NCI-H460 (cell line): ENCODE data around the gene EPHX1. TPM values are rescaled to one million over a fixed set of nuclear protein-coding genes. Genes with fewer than 3 reads are reported as not detected.
A peak's percentile ranks its signal among the peaks of the same experiment; 100 is the strongest.
"Not testable (repeated sequence)": the region's sequence is repeated elsewhere in the genome, so short reads cannot be mapped to it uniquely, and the experiment has no call there.

Source experiments
- DNase-seq: peaks from one replicate; pipeline ENCODE4 v3.0.0-alpha.2; 2016; ENCODE audit warnings: low read depth; ENCODE audit errors: extremely low read depth
- total RNA-seq: library from RNA; depleted of rRNA; stranded (reverse); fragments of >200 nt; shearing (Covaris generic); gene quantifications from 2 replicates; pipeline ENCODE4 v1.2.3, GENCODE V29; 2014

EPHX1 gene
- total RNA-seq, 1 experiment from 2014 or later: 163 TPM

DNA sequence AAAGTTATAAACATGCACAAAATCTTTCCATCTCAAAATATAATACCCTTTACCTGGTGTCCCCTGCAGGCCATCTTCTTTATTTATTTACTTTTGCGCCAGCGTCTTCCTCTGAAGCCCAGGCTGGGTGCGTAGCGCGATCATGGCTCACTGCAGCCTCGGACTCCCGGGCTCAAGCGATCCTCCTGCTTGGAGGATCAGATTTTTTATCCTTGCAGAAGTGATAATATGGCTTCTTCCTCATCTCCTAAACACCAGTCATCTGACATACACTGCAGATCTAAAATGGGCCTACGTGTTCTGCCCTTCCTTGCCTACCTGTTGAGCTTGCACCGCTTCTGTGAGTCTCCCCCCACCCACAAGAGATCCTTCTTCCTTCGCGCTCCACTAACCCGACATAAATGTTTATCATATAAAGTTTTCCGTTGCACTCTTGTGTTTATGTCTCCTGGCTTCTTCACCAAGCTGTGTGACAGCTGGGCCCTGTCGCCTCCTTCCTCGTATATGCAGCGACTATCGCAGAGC lies 32.8 kb upstream of the EPHX1 start:
- DNase-seq: peak; percentile 6

DNA sequence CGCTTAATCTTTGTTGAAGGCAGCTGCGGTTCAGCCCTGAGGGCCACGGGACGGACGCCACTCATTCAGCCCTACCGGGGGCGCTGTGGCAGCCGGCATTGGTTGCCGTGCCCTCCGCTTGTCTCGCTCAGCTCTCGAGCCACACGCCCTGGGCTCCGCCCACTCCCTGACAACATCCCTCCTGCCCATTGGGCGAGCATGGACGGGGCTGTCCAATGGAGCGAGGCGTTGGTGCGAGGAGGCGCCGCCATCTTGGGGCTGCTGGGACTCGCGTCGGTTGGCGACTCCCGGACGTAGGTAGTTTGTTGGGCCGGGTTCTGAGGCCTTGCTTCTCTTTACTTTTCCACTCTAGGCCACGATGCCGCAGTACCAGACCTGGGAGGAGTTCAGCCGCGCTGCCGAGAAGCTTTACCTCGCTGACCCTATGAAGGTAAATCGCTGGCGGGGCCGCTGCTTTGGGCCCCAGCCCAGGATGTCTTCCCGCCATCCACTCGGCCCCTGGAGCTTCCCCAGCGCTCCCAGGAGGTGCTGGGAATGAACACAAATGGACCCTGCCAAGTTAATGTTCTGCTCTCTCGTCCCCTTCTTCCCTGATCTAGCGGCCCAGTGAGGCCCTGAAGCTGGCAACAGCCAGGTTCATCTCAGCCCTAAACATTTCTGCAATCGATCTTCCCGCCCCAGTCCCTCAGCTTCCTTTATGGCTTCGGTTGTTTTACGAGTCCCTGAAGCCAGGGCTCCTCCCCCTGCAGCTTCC lies 32.2 kb upstream of the EPHX1 start, which contains the start of gene SRP9:
Gene SRP9, plus strand, starts transcription at position 244 of the 754 bp plus-strand sequence. Its CDS starts 115 bp downstream, at position 359.
- peak; percentile 100 for DNase-seq

DNA sequence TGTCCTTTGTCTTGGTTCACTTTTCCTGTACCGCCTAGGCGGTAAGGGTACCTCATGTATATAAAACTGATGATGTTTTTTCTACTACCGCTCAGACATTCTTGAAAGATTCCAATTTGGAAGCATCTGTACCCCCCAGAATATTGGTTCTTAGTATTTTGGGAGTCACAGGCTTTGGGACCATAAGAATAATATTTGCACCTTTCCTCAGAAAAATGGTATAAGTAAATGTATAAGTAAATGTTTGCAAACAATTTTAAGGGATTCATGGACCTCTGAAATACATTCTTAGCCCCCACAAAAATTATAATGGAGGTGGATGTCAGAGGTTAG lies 31.6 kb upstream of the EPHX1 start:
- DNase-seq: no peak

DNA sequence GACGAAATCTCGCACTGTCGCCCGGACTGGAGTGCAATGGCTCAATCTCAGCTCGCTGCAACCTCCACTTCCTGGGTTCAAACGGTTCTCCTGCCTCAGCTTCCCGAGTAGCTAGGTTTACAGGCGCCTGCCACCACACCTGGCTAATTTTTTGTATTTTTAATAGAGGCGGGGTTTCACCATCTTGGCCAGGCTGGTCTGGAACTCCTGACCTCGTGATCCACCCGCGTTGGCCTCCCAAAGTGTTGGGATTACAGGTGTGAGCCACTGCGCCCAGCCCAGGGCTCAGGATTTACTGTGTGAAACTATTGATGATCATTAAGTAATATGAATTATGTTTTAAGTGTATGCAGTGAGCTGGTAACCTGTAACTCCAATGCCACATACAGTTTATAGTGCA lies 30.8 kb upstream of the EPHX1 start:
- not testable (repeated sequence) for DNase-seq

DNA sequence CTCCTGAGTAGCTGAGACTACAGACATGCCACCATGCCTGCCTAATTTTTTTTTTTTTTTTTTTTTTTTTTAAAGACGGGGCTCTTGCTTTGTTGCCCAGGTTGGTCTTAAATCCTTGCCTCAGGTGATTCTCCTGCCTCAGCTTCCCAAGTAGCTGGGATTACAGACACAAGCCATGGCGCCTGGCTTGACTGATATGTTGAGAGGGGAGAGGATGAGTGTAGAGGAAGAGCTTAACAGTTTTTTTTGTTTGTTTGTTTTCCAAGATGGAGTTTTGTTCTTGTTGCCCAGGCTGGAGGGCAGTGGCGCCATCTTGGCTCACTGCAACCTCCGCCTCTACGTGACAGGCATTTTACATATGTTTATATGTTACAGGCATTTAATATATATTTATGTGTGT lies 29.8 kb upstream of the EPHX1 start:
- no peak for DNase-seq

DNA sequence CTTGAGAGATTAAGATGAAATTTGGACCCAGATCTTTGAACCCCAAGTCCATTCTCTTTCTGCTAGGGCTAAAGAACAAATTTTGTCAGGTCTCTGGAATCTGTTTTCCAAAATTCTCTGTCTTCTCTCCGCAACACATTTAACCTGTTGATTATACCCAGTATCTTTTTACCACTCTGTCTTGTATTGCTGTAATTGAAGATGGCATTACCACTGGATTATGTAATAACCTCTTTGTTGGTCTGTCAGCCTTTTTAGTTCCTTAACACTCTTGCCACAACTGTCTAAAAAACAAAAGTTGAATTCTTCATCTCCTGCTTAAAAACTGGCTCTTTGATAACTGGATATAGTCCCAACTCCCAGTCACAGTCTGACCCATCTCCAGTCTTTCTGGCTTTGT lies 29.3 kb upstream of the EPHX1 start:
- DNase-seq: no peak

DNA sequence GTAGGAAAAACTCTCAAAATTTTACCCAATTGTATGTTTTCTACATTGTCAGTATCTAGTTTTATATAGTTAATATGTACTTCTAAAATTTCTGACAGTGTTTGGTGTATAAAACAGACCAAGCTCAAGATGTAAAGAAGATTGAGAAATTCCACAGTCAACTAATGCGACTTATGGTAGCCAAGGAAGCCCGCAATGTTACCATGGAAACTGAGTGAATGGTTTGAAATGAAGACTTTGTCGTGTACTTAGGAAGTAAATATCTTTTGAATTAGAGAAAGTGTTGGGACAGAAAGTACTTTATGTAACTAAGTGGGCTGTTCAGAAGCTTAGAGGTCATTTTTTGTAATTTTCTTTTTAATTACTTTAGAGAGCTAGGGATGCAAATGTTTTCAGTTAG lies 20.8 kb upstream of the EPHX1 start:
- DNase-seq: not testable (repeated sequence)

DNA sequence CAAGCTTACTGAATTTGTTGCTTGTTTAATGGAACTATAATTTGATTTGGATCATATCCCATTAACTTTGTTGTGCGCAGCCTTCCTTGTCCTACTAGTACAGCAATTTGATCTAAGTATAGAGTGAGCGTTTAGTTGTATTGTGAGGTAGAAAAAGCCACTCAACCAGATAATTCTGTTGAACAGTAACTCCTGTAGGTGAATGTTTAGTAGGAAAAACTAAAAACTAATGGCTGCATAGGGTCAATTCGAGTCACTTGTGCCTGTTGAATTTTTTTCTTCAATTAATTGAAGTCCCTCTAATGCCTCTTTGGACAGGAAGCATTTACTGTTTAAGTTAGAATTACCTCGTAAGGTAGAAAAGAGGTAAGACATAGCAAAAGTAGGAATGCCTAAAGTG lies 15.0 kb upstream of the EPHX1 start:
- no peak for DNase-seq

DNA sequence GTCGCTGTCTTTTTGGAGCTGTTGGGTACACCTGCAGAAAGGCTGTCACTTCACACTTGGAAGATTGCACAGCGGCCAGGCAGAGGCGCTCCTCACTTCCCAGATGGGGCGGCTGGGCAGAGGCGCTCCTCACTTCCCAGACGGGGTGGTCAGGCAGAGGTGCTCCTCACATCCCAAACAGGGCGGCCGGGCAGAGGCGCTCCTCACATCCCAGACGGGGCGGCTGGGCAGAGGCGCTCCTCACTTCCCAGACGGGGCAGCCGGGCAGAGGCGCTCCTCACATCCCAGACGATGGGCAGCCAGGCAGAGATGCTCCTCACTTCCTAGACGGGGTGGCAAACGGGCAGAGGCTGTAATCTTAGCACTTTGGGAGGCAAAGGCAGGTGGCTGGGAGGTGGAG lies 13.8 kb upstream of the EPHX1 start:
- DNase-seq: not testable (repeated sequence)

DNA sequence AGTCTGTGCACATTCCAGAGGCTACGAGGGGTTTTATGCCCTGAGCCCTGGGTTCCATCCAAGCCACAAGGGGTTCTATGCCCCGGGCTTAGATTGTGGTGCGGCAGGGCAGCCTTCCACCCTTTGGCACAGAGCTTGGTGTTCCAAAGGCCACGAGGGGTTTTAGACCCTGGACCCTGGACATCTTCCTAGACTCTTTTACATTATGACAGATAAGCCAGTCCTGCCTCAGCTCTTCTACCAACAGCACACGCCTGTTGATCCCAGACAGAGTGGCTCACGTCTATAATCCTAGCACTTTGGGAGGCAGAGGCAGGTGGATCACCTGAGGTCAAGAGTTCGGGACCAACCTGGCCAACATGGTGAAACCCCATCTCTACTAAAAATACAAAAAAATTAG lies 8.8 kb upstream of the EPHX1 start:
- DNase-seq: not testable (repeated sequence)

DNA sequence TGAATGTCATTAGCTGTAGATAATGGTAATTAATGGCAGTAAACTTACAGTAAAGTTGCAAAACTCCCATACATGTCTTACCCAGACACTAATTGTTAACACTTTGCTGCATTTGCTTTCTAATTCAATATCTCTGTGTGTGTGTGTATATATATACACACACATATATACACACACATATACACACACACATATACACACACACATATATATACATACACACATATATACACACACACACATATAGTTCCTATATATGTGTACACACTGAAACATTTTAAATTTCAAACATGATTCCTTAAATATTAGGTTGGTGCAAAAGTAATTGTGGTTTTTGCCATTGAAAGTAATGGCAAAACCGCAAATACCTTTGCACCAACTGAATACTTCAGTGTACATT lies 3.7 kb upstream of the EPHX1 start:
- DNase-seq: no peak

DNA sequence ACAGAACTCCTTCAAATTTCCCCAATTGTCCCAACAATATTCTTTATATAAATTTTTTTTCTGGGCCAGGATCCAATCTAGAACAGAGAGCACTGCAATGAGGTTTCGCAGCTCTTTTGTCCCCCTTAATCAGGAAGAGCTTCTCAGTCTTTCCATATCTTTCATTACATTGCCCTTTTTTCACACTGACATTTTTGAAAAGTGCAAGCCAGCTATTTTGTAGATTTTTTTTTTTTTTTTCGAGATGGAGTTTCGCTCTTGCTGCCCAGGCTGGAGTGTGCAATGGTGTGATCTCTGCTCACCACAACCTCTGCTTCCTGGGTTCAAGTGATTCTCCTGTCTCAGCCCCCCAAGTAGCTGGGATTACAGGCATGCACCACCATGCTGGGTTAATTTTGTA lies 3.2 kb upstream of the EPHX1 start:
- DNase-seq: not testable (repeated sequence)

DNA sequence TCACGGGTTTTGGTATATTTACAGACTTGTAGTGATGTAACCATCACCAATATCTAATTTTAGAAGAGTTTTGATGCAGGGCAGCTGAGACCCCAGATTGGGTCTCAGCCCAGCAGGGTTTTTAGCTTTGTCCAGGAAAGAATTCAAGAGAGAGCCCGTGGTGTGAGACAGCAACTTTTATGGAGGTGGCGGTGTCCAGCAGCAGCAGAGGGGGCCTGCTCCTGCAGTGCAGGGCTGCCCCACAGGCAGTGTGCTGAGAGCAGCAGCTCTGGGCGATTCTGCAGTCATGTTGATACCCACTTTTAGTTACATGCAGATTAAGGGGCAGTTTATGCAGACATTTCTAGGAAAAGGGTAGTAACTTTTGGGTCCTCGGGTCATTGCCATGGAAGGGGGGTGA lies 1.8 kb upstream of the EPHX1 start:
- no peak for DNase-seq

DNA sequence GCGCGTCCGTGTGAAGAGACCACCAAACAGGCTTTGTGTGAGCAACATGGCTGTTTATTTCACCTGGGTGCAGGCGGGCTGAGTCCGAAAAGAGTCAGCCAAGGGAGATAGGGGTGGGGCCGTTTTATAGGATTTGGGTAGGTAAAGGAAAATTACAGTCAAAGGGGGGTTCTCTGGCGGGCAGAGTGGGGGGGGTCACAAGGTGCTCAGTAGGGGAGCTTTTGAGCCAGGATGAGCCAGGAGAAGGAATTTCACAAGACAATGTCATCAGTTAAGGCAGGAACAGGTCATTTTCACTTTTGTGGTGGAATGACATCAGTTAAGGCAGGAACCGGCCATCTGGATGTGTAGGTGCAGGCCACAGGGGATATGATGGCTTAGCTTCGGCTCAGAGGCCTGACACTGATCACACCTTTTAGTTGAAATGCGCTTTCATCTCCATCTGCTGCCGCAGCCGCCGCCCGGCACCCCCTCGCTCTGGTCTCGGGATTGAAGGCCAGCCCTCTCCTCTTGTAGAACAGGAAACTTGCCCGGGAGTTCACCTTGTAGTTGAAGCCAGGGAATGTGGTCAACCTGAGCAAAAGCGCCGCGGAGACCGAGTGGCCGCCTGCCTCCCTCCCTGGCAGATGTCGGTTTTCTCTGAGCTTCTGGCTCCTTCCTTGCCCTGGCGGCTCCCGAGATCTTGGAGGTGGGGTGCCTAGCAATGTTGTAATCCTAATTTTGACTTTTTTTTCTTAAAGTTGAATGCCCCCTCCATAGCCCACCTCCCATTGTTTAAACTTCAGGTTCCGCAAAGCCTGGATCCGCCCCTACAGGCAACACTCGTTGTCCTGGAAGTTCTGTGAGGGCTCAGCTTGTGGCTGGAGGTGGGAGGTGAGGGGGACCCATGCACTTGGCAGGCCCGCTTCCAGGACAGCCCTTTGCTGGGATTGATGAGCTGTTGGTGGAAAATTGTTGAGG lies 935 bp downstream of the EPHX1 start:
- DNase-seq: not testable (repeated sequence)

DNA sequence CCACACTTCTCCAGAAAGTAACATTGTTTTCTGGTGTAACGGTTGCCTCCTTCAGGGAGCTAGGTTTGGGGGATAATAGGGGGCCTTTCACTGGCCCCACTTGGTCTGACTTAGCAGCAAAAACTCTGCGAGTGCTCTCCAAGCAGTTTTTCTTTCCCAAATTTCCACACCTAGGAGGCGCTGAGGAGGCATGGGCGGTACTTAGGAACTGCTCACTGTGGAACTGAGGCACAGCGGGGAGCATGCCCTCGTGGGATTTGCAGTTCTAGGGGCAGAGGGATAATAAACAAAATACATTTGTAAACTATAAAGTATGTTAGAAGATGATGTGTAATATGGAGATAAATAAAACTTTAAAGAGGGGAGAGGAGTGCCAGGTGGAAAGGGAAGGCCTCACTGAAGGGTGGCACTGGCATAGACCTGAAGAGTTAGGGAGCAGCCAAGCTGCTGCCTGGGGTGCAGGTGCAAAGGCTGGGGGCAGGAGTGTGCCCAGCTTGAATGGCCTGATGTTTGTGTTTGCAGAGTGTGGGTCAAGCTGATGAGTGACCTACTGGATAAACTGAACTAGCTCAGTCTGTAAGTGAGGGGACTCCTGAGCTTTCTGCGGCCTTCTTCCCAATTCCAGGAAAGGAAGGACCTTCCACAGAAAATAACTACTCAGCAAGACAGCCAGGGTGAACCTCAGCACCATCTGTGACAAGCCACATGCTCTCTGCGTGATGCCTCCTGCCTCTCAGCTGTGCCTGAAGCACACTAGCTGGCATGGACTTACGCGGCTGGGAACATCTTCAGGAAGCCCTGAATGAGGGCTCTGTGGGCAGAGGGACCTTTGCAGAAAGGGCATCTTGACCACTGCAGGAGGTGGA lies 1.9 kb downstream of the EPHX1 start:
- peak; percentile 72 for DNase-seq

DNA sequence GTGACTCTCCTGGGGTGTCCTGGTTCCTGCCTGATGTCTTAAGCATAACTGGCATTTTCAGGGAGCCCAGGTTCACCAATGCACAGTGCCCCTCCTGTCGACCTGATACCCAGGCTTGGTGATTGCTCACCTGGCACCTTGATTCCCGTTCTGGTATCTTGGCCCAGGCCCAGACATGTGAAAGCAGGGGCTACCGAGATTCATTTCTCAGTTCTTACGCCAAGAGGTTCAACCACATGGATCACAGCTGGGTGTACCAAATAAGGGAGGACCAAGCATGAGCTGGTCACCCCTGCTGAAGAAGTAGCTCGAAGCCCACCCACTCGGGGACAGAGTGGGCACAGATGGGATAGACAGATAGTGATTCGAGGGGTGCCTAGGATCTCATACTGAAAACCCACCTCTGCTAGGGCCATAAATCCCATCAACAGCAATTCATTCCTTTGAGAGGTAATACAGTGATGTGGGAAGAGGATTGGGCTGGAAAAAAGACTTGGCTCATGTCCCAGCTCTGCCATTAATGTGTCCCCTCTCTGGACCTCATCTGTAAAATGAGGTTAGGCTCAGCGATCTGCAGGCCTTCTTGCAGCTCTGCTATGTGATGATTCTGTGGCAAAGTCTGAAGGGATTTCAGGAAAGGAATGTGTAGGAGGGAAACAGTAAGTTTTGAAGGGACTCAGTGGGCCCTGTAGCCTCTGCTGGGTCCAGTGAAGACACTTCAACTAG lies 2.7 kb downstream of the EPHX1 start:
- DNase-seq: no peak

DNA sequence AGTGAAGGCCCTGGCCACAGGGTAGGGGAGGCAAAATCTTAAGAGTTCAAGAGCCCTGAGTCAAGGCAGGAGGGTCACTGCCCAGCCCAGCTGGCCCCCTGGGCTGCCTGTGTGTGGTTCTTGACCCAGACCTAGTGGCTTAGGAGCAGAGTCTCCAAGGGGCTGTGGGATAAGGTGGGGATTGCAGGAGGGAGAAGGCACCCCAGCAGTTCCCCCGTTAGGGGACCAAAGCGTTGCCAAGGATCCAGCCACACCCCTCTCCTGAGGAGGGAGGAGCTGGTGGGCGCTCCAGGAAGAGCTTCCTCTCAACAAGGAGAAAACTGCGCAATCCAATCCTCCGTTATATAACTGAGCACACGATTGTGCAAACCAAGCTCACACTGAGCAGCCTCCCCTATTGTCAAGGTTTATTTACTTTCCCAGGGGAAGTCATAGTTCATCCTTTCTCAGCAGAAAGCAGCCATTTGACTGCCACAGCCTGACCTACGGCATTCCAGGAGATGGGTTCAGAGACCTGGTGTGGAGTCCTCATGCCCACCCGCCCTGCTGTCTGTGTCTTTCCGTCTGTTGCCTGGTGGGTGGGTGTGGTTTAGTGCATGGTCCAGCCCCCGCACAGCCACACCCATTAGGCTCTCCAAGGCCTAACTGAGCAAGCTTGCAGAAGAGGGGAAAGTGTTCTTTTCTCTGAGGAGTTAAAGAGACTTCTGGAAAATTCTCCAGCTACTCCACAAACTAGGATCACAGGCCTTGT lies 3.5 kb downstream of the EPHX1 start:
- peak; percentile 91 for DNase-seq

DNA sequence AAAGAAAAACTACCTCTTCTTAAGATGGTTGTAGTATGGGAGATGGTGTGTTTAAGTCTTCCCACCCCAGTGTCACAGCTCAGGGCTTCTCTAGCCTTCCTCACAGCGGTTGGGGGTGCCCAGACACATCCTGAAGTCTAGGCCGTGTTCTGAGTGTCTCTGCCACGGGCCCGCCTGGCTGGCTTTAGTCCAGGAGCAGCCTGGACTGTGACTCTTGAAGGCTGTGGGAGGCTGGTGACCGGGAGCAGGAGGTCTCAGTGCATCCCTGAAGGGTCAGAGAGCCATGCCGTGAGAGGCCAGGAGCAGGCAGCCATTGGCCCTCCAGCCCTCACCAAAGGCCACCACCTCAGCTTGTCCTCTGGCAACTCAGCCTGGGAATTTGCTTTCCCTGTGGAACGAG lies 4.5 kb downstream of the EPHX1 start:
- no peak for DNase-seq

DNA sequence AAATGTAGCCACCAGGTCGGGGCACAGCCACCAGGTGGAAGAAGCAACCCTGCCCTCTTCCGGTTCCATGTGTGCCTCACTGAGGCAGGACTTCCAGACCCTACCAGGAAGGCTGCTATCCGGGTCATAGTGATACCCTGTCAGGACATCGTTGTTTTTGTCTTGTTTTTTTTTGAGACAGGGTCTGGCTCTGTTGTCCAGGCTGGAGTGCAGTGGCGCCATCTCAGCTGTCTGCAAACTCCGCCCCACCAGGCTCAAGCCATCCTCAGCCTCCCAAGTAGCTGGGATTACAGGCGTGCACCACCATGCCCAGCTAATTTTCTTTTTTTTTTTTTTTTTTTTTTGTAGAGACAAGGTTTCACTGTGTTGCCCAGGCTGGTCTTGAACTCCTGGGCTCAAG lies 5.2 kb downstream of the EPHX1 start:
- DNase-seq: not testable (repeated sequence)
